Kidney (tissue), 14 donors: ENCODE data around the gene PITX3. TPM values are rescaled to one million over a fixed set of nuclear protein-coding genes. Genes with fewer than 3 reads are reported as not detected.
A peak's percentile ranks its signal among the peaks of the same experiment; 100 is the strongest.

Source experiments
- DNase-seq, 5 donors: peaks; one replicate each; pipeline ENCODE4 v3.0.0-alpha.2; 2013 to 2020
- FAIRE-seq: peaks from 2 replicates; lab custom pipeline; 2012; peaks lifted over from hg19 to GRCh38; lab: Jason Lieb, UNC
- H3K27ac ChIP-seq, 2 donors: one replicate each; pipeline ENCODE4 v1.7.0; 2013; ENCODE audit warnings: low read depth in 2 of 2, low read length in 2 of 2, inconsistent platforms in 1 of 2
- H3K27me3 ChIP-seq: one replicate; pipeline ENCODE4 v1.7.1; 2013; ENCODE audit warnings: low read length, inconsistent platforms; ENCODE audit not compliant: control insufficient read depth, insufficient read depth
- H3K36me3 ChIP-seq, 3 donors: one replicate each; pipeline versions ENCODE4 v1.7.0 to v1.7.1; 2013; ENCODE audit warnings: low read length in 3 of 3, control low read depth in 1 of 3, inconsistent platforms in 1 of 3; ENCODE audit not compliant: insufficient read depth in 3 of 3, control insufficient read depth in 2 of 3
- H3K4me1 ChIP-seq, 3 donors: one replicate each; pipeline versions ENCODE4 v1.7.0 to v1.7.1; 2013; ENCODE audit warnings: low read length in 3 of 3, inconsistent platforms in 1 of 3, low read depth in 1 of 3; ENCODE audit not compliant: control insufficient read depth in 2 of 3, insufficient read depth in 2 of 3
- H3K4me3 ChIP-seq, 3 donors: one replicate each; pipeline versions ENCODE4 v1.7.0 to v1.8.1; 2013; ENCODE audit warnings: low read length in 3 of 3, control low read depth in 1 of 3, inconsistent platforms in 1 of 3
- H3K9ac ChIP-seq, 3 donors: one replicate each; pipeline versions ENCODE4 v1.7.0 to v1.7.1; 2013; ENCODE audit warnings: low read length in 3 of 3, control low read depth in 1 of 3, inconsistent platforms in 1 of 3
- H3K9me3 ChIP-seq, 3 donors: one replicate each; pipeline versions ENCODE4 v1.7.0 to v1.7.1; 2013; ENCODE audit warnings: low read length in 3 of 3, control low read depth in 1 of 3, inconsistent platforms in 1 of 3; ENCODE audit not compliant: control insufficient read depth in 2 of 3, insufficient read depth in 1 of 3
- intact Hi-C: fragments of 100-400 bp; cut with DNase I; formaldehyde crosslinking; loops from one replicate; pipeline ENCODE4 v1.11.1; 2022
- polyA plus RNA-seq: library from polyadenylated mRNA; stranded (reverse); fragments of 350-450 nt; fragmentation: Illumina TruSeq; extraction: RNeasy Lipid Tissue Mini Kit (QIAGEN cat#74804); gene quantifications from one replicate; pipeline ENCODE4 v1.2.3, GENCODE V29; 2014; ENCODE audit warnings: low read depth, low replicate concordance; ENCODE audit not compliant: insufficient read depth
- total RNA-seq: library from RNA; stranded (reverse); fragmentation: NEBNext Ultra II Directional; extraction: Animal tissue kit (Norgen Biotek cat#: 25700); gene quantifications from one replicate; pipeline ENCODE4 v1.2.1, GENCODE V29; 2021
- TF ChIP-seq, protein P1 (sequence below): IDR thresholded peaks from 3 replicates; pipeline ENCODE4 v1.5.1; 2012; ENCODE audit warnings: mild to moderate bottlenecking, moderate library complexity, borderline replicate concordance; ENCODE audit not compliant: insufficient read depth; ENCODE audit errors: extremely low read depth
- donor health status: control.
- donor health status: control.
- donor health status: control.
- donor health status: control.
- donor health status: control.
- donor health status: DM: yes; HTN: yes; CAD: no.
- donor health status: Normal renal cell carcinoma (clear cell type).

The PITX3 gene
- total and polyA plus RNA-seq, 2 donors from 2014 or later: 0.39 TPM; not detected in 1

- intact Hi-C loops: loop anchor here (5.0 kb wide), 1 partner anchor 121 kb away; no protein-coding TSS in a partner anchor
- peaks cover 6% of the 10 kb centered on the region for H3K27me3 ChIP-seq
- peak in 2 of 5 donors; percentile 35 to 78 for DNase-seq
These were observed 9.7 kb downstream of the PITX3 start for GRCh38 chr10:102231357-102232318.

DNA sequence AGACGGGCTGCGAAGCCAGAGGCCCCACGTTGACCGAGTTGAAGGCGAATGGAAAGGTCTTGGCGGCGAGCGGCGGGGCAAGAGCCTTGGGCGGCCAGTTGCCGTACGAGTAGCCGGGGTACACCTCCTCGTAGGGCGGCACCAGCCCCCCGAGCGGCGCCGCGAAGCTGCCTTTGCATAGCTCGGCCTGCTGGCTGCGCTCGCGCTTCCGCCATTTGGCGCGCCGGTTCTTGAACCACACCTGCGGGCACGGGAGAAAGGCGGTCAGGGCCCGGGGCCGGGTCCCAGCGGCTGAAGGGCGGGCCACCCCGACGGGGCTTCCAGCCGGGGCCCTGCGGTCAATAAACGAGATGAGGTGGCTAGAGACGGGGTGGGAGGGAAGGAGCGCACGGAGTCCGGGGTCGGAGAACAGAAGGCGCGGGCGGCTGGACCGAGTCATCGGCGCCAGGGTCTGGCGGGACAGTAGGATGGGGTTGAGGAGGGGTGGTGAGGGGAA, 10.4 kb downstream of the PITX3 start:
- H3K9me3 ChIP-seq: no peaks in the 10 kb centered on the region
- peaks cover 3 to 14% (median 5%) of the 10 kb centered on the region in 3 donors for H3K4me1 ChIP-seq
- DNase-seq: peak; percentile 43 to 82 (median 65)
- H3K27me3 ChIP-seq: peaks cover 6% of the 10 kb centered on the region
- TF ChIP-seq, protein P1, sequence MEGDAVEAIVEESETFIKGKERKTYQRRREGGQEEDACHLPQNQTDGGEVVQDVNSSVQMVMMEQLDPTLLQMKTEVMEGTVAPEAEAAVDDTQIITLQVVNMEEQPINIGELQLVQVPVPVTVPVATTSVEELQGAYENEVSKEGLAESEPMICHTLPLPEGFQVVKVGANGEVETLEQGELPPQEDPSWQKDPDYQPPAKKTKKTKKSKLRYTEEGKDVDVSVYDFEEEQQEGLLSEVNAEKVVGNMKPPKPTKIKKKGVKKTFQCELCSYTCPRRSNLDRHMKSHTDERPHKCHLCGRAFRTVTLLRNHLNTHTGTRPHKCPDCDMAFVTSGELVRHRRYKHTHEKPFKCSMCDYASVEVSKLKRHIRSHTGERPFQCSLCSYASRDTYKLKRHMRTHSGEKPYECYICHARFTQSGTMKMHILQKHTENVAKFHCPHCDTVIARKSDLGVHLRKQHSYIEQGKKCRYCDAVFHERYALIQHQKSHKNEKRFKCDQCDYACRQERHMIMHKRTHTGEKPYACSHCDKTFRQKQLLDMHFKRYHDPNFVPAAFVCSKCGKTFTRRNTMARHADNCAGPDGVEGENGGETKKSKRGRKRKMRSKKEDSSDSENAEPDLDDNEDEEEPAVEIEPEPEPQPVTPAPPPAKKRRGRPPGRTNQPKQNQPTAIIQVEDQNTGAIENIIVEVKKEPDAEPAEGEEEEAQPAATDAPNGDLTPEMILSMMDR: peak; percentile 49
- peak overlapping the region in 2 of 3 donors; percentile 35 to 44 for H3K4me3 ChIP-seq
- no peak for FAIRE-seq
- no peak overlapping the region for H3K9ac ChIP-seq
- no peaks in the 10 kb centered on the region for H3K36me3 ChIP-seq
- no peak overlapping the region for H3K27ac ChIP-seq
- intact Hi-C loops: loop anchor here (5.0 kb wide), 1 partner anchor 121 kb away; no protein-coding TSS in a partner anchor

More at GRCh38 chr10:102231357-102232318, 9.7 kb downstream of the PITX3 start:
- Histone ChIP-seq H3K4me1 (peaks cover 1 to 10% (median 3%) of the 10 kb centered on the region in 3 donors), H3K27ac (no peak overlapping the region), H3K36me3 (no peaks in the 10 kb centered on the region), H3K4me3 (peak overlapping the region in 1 of 3 donors; percentile 44), H3K9ac (no peak overlapping the region), H3K9me3 (no peaks in the 10 kb centered on the region)
- TF ChIP-seq, protein P1: peak; percentile 57
- FAIRE-seq: no peak

- Histone ChIP-seq H3K9me3 (no peaks in the 10 kb centered on the region), H3K4me1 (peaks cover 0 to 17% (median 5%) of the 10 kb centered on the region in 3 donors), H3K4me3 (peak overlapping the region in 1 of 3 donors; percentile 44), H3K9ac (no peak overlapping the region), H3K27me3 (peaks cover 3% of the 10 kb centered on the region), H3K36me3 (no peaks in the 10 kb centered on the region), H3K27ac (no peak overlapping the region)
- TF ChIP-seq, protein P1: no peak
- FAIRE-seq: no peak
- intact Hi-C loops: loop anchor here (5.0 kb wide), 1 partner anchor 122 kb away; no protein-coding TSS in a partner anchor
- DNase-seq: peak; percentile 68 to 89 (median 75)
These were observed 10.9 kb downstream of the PITX3 start for GRCh38 chr10:102230264-102230860.
